Keratinocyte (primary cell): ENCODE data around the gene MRFAP1. TPM values are rescaled to one million over a fixed set of nuclear protein-coding genes. Genes with fewer than 3 reads are reported as not detected.

Experiments
- DNase-seq: peaks from one replicate; pipeline ENCODE4 v3.0.0-alpha.2; 2011; ENCODE audit warnings: low read depth, missing footprints, low spot score
- FAIRE-seq: peaks from 2 replicates; lab custom pipeline; 2011; peaks lifted over from hg19 to GRCh38; lab: Jason Lieb, UNC
- H2AFZ ChIP-seq: 2 replicates; pipeline ENCODE4 v1.6.0; 2012; ENCODE audit warnings: low read length, control low read depth, inconsistent platforms; ENCODE audit not compliant: control insufficient read depth
- H3K27ac ChIP-seq: 2 replicates; pipeline ENCODE4 v1.5.1; 2011; ENCODE audit warnings: low read length; ENCODE audit not compliant: control insufficient read depth, insufficient read depth
- H3K27me3 ChIP-seq: 3 replicates; pipeline ENCODE4 v1.6.0; 2011; ENCODE audit warnings: low read length; ENCODE audit not compliant: control insufficient read depth, insufficient read depth; ENCODE audit errors: extremely low read depth
- H3K36me3 ChIP-seq, 2 experiments: 2 replicates in 1 of 2; 3 replicates in 1 of 2; pipeline ENCODE4 v1.5.1; 2011; ENCODE audit warnings: low read length in 2 of 2, mild to moderate bottlenecking in 1 of 2; ENCODE audit not compliant: control insufficient read depth in 2 of 2, insufficient read depth in 2 of 2; ENCODE audit errors: extremely low read depth in 1 of 2
- H3K4me1 ChIP-seq: 3 replicates; pipeline ENCODE4 v1.5.1; 2011; ENCODE audit warnings: low read length; ENCODE audit not compliant: control insufficient read depth, insufficient read depth; ENCODE audit errors: extremely low read depth
- H3K4me2 ChIP-seq: 3 replicates; pipeline ENCODE4 v1.6.0; 2011; ENCODE audit warnings: low read depth, low read length; ENCODE audit not compliant: control insufficient read depth, insufficient read depth; ENCODE audit errors: extremely low read depth
- H3K4me3 ChIP-seq, 3 experiments: fragments of 200-600 bp in 1 of 3; sonication (generic) in 1 of 3; 2 replicates in 2 of 3; 3 replicates in 1 of 3; pipeline ENCODE4 v1.5.1; 2011 to 2016; ENCODE audit warnings: low read length in 3 of 3, mild to moderate bottlenecking in 3 of 3, control low read depth in 2 of 3, inconsistent platforms in 1 of 3, low read depth in 1 of 3, mixed read lengths in 1 of 3, mixed run types in 1 of 3, moderate library complexity in 1 of 3; ENCODE audit not compliant: control insufficient read depth in 2 of 3, insufficient read depth in 2 of 3; ENCODE audit errors: extremely low read depth in 1 of 3
- H3K79me2 ChIP-seq: 2 replicates; pipeline ENCODE4 v1.6.0; 2012; ENCODE audit warnings: low read length; ENCODE audit not compliant: control insufficient read depth, insufficient read depth
- H3K9ac ChIP-seq: 3 replicates; pipeline ENCODE4 v1.6.0; 2011; ENCODE audit warnings: low read length; ENCODE audit not compliant: control insufficient read depth, insufficient read depth; ENCODE audit errors: extremely low read depth
- H3K9me1 ChIP-seq: 3 replicates; pipeline ENCODE4 v1.6.0; 2011; ENCODE audit warnings: low read length; ENCODE audit not compliant: control insufficient read depth, insufficient read depth; ENCODE audit errors: extremely low read depth
- H3K9me3 ChIP-seq: 2 replicates; pipeline ENCODE4 v1.5.1; 2012; ENCODE audit warnings: low read depth, low read length; ENCODE audit not compliant: control insufficient read depth
- H4K20me1 ChIP-seq: 3 replicates; pipeline ENCODE4 v1.6.0; 2011; ENCODE audit warnings: low read length; ENCODE audit not compliant: control insufficient read depth, insufficient read depth; ENCODE audit errors: extremely low read depth
- EZH2 ChIP-seq: IDR thresholded peaks from one replicate; pipeline ENCODE4 v1.6.1; 2012; ENCODE audit warnings: inconsistent platforms, mild to moderate bottlenecking, low read length, moderate library complexity
- dilution Hi-C: fragments of 300-500 bp; cut with MboI; formaldehyde crosslinking; loops from one replicate; pipeline ENCODE4 v1.7.0; 2020; ENCODE audit warnings: low sequenced_read_pairs; ENCODE audit not compliant: extremely low pct_ligation_motif_present
- polyA plus RNA-seq, 5 experiments: library from polyadenylated mRNA; depleted of rRNA in 3 of 5; stranded (reverse) in 3 of 5; stranded (forward) in 1 of 5; unstranded in 1 of 5; fragments of >200 nt; gene quantifications; 1 replicate in 1 of 5; 2 replicates in 3 of 5; 3 replicates in 1 of 5; pipeline versions ENCODE4 v1.2.1 to v1.2.3, GENCODE V29; 2011 to 2012; ENCODE audit warnings: missing spikeins in 2 of 5, low read depth in 1 of 5, low replicate concordance in 1 of 5
- TF ChIP-seq, protein P1 (sequence below), 3 experiments: IDR thresholded peaks in 1 of 3; conservative IDR thresholded peaks in 1 of 3; optimal IDR thresholded peaks in 1 of 3; 2 replicates in 2 of 3; 3 replicates in 1 of 3; pipeline versions ENCODE3 to v1.5.1; 2011; ENCODE audit warnings: low read length in 3 of 3, mild to moderate bottlenecking in 3 of 3, moderate library complexity in 2 of 3, control low read depth in 1 of 3, inconsistent platforms in 1 of 3; ENCODE audit not compliant: insufficient read depth in 2 of 3; ENCODE audit errors: extremely low read depth in 1 of 3

Gene MRFAP1
- polyA plus RNA-seq, 1 donor (not counting 4 experiments of a cell fraction or from before 2014, with no cell fraction given) = 275 TPM

GRCh38 chr4:6644792-6645530 is 4.5 kb downstream of the MRFAP1 start:
- peaks cover 11% of the 10 kb centered on the region for H3K4me1 ChIP-seq
- peaks cover 0 to 15% of the 10 kb centered on the region in 2 experiments for H3K36me3 ChIP-seq
- no peak for TF ChIP-seq EZH2
- TF ChIP-seq, protein P1, sequence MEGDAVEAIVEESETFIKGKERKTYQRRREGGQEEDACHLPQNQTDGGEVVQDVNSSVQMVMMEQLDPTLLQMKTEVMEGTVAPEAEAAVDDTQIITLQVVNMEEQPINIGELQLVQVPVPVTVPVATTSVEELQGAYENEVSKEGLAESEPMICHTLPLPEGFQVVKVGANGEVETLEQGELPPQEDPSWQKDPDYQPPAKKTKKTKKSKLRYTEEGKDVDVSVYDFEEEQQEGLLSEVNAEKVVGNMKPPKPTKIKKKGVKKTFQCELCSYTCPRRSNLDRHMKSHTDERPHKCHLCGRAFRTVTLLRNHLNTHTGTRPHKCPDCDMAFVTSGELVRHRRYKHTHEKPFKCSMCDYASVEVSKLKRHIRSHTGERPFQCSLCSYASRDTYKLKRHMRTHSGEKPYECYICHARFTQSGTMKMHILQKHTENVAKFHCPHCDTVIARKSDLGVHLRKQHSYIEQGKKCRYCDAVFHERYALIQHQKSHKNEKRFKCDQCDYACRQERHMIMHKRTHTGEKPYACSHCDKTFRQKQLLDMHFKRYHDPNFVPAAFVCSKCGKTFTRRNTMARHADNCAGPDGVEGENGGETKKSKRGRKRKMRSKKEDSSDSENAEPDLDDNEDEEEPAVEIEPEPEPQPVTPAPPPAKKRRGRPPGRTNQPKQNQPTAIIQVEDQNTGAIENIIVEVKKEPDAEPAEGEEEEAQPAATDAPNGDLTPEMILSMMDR (optimal IDR thresholded peaks at IDR 0.05 in 1 of 3, IDR thresholded peaks at IDR 0.05 in 1 of 3, conservative IDR thresholded peaks at IDR 0.05 in 1 of 3; ENCODE audit: extremely low read depth in 1 of 3, insufficient read depth in 2 of 3, low read length in 3 of 3) = no peak
- no peak overlapping the region for H3K27ac ChIP-seq
- no peak overlapping the region for H2AFZ ChIP-seq
- H3K79me2 ChIP-seq = peaks cover 26% of the 10 kb centered on the region
- dilution Hi-C loops = no loop called here
- no peak for DNase-seq
- no peak overlapping the region for H3K4me3 ChIP-seq
- H4K20me1 ChIP-seq = peaks cover 12% of the 10 kb centered on the region
- no peaks in the 10 kb centered on the region for H3K27me3 ChIP-seq
- H3K9me1 ChIP-seq = peaks cover 5% of the 10 kb centered on the region
- no peak overlapping the region for H3K9ac ChIP-seq
- no peak for FAIRE-seq
- no peak overlapping the region for H3K4me2 ChIP-seq
- H3K9me3 ChIP-seq = no peaks in the 10 kb centered on the region

- no peaks in the 10 kb centered on the region for H3K9me3 ChIP-seq
- DNase-seq = no peak
These were observed 6.7 kb downstream of the MRFAP1 start for GRCh38 chr4:6647169-6647568.

More at GRCh38 chr4:6647169-6647568, 6.7 kb downstream of the MRFAP1 start:
- TF ChIP-seq, protein P1 (optimal IDR thresholded peaks at IDR 0.05 in 1 of 3, IDR thresholded peaks at IDR 0.05 in 1 of 3, conservative IDR thresholded peaks at IDR 0.05 in 1 of 3; ENCODE audit: extremely low read depth in 1 of 3, insufficient read depth in 2 of 3, low read length in 3 of 3) = no peak
- TF ChIP-seq EZH2 = no peak
- peaks cover 5% of the 10 kb centered on the region for H4K20me1 ChIP-seq
- H3K9ac ChIP-seq = no peak overlapping the region
- FAIRE-seq = no peak
- peaks cover 11% of the 10 kb centered on the region for H3K79me2 ChIP-seq
- no peak overlapping the region for H3K4me3 ChIP-seq
- no peak overlapping the region for H2AFZ ChIP-seq
- H3K4me1 ChIP-seq = peaks cover 6% of the 10 kb centered on the region
- dilution Hi-C loops = no loop called here
- no peaks in the 10 kb centered on the region for H3K27me3 ChIP-seq
- H3K9me1 ChIP-seq = peaks cover 5% of the 10 kb centered on the region
- H3K36me3 ChIP-seq = peaks cover 0 to 10% of the 10 kb centered on the region in 2 experiments
- H3K27ac ChIP-seq = no peak overlapping the region
- H3K4me2 ChIP-seq = no peak overlapping the region
